Naive thymus-derived CD4-positive, alpha-beta T cell (primary cell): ENCODE results near the gene CLRN2. TPM values are rescaled to one million over a fixed set of nuclear protein-coding genes. Genes with fewer than 3 reads are reported as not detected.
A peak's percentile ranks its signal among the peaks of the same experiment; 100 is the strongest.
"Not testable (repeated sequence)": the region's sequence is repeated elsewhere in the genome, so short reads cannot be mapped to it uniquely, and the experiment has no call there.

Experiments used
- ATAC-seq: fragments of 150-1000 bp; cut with Tn5 transposase; 2 replicates; pipeline ENCODE4 v1.10.0; 2021; ENCODE audit warnings: mild to moderate bottlenecking, moderate library complexity
- CTCF ChIA-PET: fragments of 350-600 bp; sonication (Branson Sonifier 250); formaldehyde crosslinking; loops from one replicate; lab custom pipeline; 2021; ENCODE audit warnings: antibody characterized with exemption; lab: Charles Lee
- POLR2A ChIA-PET: fragments of 350-600 bp; sonication (Branson Sonifier 250); formaldehyde crosslinking; loops from one replicate; lab custom pipeline; 2021; ENCODE audit warnings: antibody characterized with exemption, inconsistent platforms; lab: Charles Lee
- DNase-seq, 9 donors: peaks; one replicate each; pipeline versions ENCODE4 v3.0.0 to v3.0.0-alpha.2; 2020 to 2022; ENCODE audit warnings: mixed read lengths in 1 of 9
- H3K27ac ChIP-seq: one replicate; pipeline ENCODE4 v1.7.0; 2013; ENCODE audit warnings: mild to moderate bottlenecking, low read depth, low read length, moderate library complexity
- H3K27me3 ChIP-seq, 2 donors: one replicate each; pipeline ENCODE4 v1.7.0; 2013; ENCODE audit warnings: low read length in 2 of 2, mild to moderate bottlenecking in 2 of 2, moderate library complexity in 2 of 2; ENCODE audit not compliant: control insufficient read depth in 2 of 2, insufficient read depth in 2 of 2
- H3K36me3 ChIP-seq, 3 experiments: 1 replicate in 2 of 3; 2 replicates in 1 of 3; pipeline ENCODE4 v1.7.0; 2013; ENCODE audit warnings: low read length in 3 of 3, mild to moderate bottlenecking in 3 of 3, moderate library complexity in 1 of 3; ENCODE audit not compliant: insufficient read depth in 3 of 3, control insufficient read depth in 2 of 3
- H3K4me1 ChIP-seq, 2 donors: one replicate each; pipeline ENCODE4 v1.7.0; 2013; ENCODE audit warnings: low read length in 2 of 2, mild to moderate bottlenecking in 2 of 2, moderate library complexity in 1 of 2; ENCODE audit not compliant: control insufficient read depth in 2 of 2, insufficient read depth in 2 of 2
- H3K4me3 ChIP-seq: 2 replicates; pipeline ENCODE4 v1.7.0; 2013; ENCODE audit warnings: mild to moderate bottlenecking, low read length
- H3K9me3 ChIP-seq, 3 experiments: 1 replicate in 2 of 3; 2 replicates in 1 of 3; pipeline ENCODE4 v1.7.0; 2013; ENCODE audit warnings: low read length in 3 of 3; ENCODE audit not compliant: control insufficient read depth in 2 of 3
- H3K27ac Mint-ChIP-seq, 9 donors: one replicate each; pipeline ENCODE4 v1.8.0; 2020 to 2022; ENCODE audit warnings: mixed read lengths in 9 of 9, mild to moderate bottlenecking in 8 of 9, moderate library complexity in 5 of 9, inconsistent platforms in 2 of 9
- H3K27me3 Mint-ChIP-seq, 5 donors: one replicate each; pipeline ENCODE4 v1.8.0; 2021 to 2022; ENCODE audit warnings: mixed read lengths in 5 of 5, mild to moderate bottlenecking in 1 of 5
- H3K36me3 Mint-ChIP-seq, 5 donors: one replicate each; pipeline ENCODE4 v1.8.0; 2020 to 2022; ENCODE audit warnings: mixed read lengths in 5 of 5, mild to moderate bottlenecking in 3 of 5, inconsistent platforms in 1 of 5
- H3K4me1 Mint-ChIP-seq, 7 donors: one replicate each; pipeline ENCODE4 v1.8.0; 2020 to 2022; ENCODE audit warnings: mixed read lengths in 7 of 7, mild to moderate bottlenecking in 3 of 7, inconsistent platforms in 1 of 7
- H3K4me3 Mint-ChIP-seq, 10 donors: one replicate each; pipeline ENCODE4 v1.8.0; 2020 to 2022; ENCODE audit warnings: mild to moderate bottlenecking in 10 of 10, mixed read lengths in 10 of 10, moderate library complexity in 6 of 10, inconsistent platforms in 2 of 10
- H3K9me3 Mint-ChIP-seq, 11 donors: one replicate each; pipeline ENCODE4 v1.8.0; 2020 to 2022; ENCODE audit warnings: mixed read lengths in 11 of 11, mild to moderate bottlenecking in 4 of 11, inconsistent platforms in 1 of 11, moderate library complexity in 1 of 11
- intact Hi-C, 2 donors: fragments of 100-400 bp; cut with micrococcal nuclease; formaldehyde crosslinking; loops; one replicate each; pipeline ENCODE4 v1.15.1; 2023
- polyA plus RNA-seq, 2 donors: library from polyadenylated mRNA; unstranded; fragments of 300-500 nt; fragmentation: Illumina TruSeq; gene quantifications; one replicate each; pipeline ENCODE4 v1.2.3, GENCODE V29; 2021
- total RNA-seq, 6 experiments: library from RNA in 5 of 6; stranded (reverse) in 5 of 6; gene quantifications; 1 replicate in 5 of 6; 2 replicates in 1 of 6; pipeline ENCODE4 v1.2.3 and lab custom pipeline; 2021 to 2026

Gene CLRN2
- total and polyA plus RNA-seq, 7 experiments from 2014 or later = not detected

DNA sequence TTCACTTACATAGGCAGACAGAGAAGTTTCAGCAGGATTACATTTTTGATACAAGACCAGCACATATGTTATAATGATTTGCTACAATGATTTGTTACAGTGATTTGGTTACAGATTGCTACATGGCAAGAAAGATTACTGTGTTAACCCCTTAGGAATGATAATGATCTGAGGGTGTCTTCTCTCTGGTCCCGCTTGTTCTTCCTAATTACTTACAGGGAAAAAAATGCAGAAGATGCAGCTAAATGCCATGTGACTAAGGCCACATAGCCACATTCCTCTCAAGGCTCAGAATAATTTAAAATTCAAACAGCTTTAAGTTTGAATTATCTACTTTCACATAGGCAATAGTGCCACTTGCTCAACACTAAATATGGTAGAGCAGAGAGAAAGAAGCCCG is 52.3 kb downstream of the CLRN2 start:
- Mint-ChIP-seq H3K4me3 (no peak overlapping the region), H3K27ac (no peak overlapping the region), H3K27me3 (peaks cover 0 to 6% (median 0%) of the 10 kb centered on the region in 5 donors), H3K36me3 (no peaks in the 10 kb centered on the region), H3K9me3 (no peaks in the 10 kb centered on the region), H3K4me1 (no peaks in the 10 kb centered on the region)
- ATAC-seq (no peak), DNase-seq (no peak)
- Histone ChIP-seq H3K4me1 (no peaks in the 10 kb centered on the region), H3K36me3 (no peaks in the 10 kb centered on the region), H3K4me3 (no peak overlapping the region), H3K27ac (no peak overlapping the region), H3K9me3 (no peaks in the 10 kb centered on the region), H3K27me3 (no peaks in the 10 kb centered on the region)
- intact Hi-C loops = no loop called here
- CTCF ChIA-PET = interaction anchor here (0.6 kb wide), 1 partner anchor 211 kb away, joined by 4 read pairs; no protein-coding TSS in a partner anchor
- POLR2A ChIA-PET = interaction anchor here (0.6 kb wide), 1 partner anchor 219 kb away, joined by 3 read pairs; no protein-coding TSS in a partner anchor

DNA sequence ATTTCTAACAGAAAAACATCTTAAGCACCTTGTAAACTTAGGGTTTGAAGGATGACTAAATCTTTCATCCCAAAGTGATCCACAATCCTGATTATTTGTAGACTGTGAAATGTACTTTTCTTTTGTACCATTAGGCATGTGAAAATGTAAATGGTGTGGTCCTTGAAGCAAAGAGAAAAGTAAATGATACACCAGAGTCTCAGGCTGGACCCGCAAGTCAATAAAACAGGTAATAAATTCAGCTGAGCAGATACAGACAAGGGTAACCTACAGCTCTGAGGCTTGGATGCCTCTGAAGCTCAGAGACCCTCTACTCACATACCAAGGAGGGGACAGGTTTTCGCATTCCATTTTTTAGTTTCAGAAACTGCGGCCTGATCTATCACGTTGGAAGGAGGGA is 59.2 kb downstream of the CLRN2 start:
- H3K9me3 Mint-ChIP-seq = peaks cover 0 to 3% (median 0%) of the 10 kb centered on the region in 11 donors
- H3K4me1 Mint-ChIP-seq = peaks cover 7 to 25% (median 15%) of the 10 kb centered on the region in 7 donors
- ChIA-PET CTCF (interaction anchor here (0.8 kb wide), 1 partner anchor 40 kb away, joined by 3 read pairs; the partner anchor contains the start of gene MED28), POLR2A (interaction anchor here (1.8 kb wide), 1 partner anchor 40 kb away, joined by 6 read pairs; the partner anchor contains the start of gene MED28)
- H3K4me3 ChIP-seq = no peak overlapping the region
- H3K36me3 Mint-ChIP-seq = peaks cover 0 to 11% (median 0%) of the 10 kb centered on the region in 5 donors
- H3K4me1 ChIP-seq = peaks cover 4 to 10% of the 10 kb centered on the region in 2 donors
- H3K27me3 ChIP-seq = no peaks in the 10 kb centered on the region
- intact Hi-C loops = no loop called here
- no peaks in the 10 kb centered on the region for H3K36me3 ChIP-seq
- no peak overlapping the region for H3K4me3 Mint-ChIP-seq
- no peak for ATAC-seq
- H3K27ac Mint-ChIP-seq = peak overlapping the region in 3 of 9 donors; percentile 63 to 79 (median 76)
- no peaks in the 10 kb centered on the region for H3K9me3 ChIP-seq
- no peak overlapping the region for H3K27ac ChIP-seq
- peaks cover 0 to 2% (median 0%) of the 10 kb centered on the region in 5 donors for H3K27me3 Mint-ChIP-seq
- DNase-seq = no peak

DNA sequence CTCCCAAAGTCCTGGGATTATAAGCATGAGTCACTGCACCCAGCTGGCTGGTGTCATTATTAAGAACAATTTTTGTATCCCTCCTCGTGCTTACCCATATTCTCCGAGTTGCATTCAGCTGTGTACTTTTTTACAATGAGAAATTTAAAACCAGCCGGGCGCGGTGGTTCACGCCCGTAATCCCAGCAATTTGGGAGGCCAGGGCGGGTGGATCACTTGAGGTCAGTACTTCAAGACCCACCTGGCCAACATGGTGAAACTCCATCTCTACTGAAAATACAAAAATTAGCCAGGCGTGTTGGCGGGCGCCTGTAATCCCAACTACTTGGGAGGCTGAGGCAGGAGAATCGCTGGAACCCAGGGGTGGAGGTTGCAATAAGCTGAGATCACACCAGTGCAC is 60.2 kb downstream of the CLRN2 start:
- ATAC-seq, H3K27me3 Mint-ChIP-seq, H3K27me3 ChIP-seq, DNase-seq, H3K27ac ChIP-seq, H3K9me3 ChIP-seq, CTCF ChIA-PET, H3K36me3 ChIP-seq, H3K4me3 ChIP-seq, H3K4me3 Mint-ChIP-seq, H3K9me3 Mint-ChIP-seq: not testable (repeated sequence)
- Mint-ChIP-seq H3K4me1 (peaks cover 13 to 34% (median 22%) of the 10 kb centered on the region in 7 donors), H3K36me3 (peaks cover 0 to 12% (median 0%) of the 10 kb centered on the region in 5 donors), H3K27ac (peak overlapping the region in 4 of 9 donors; percentile 33 to 100 (median 96))
- POLR2A ChIA-PET = interaction anchor here (1.8 kb wide), 1 partner anchor 39 kb away, joined by 6 read pairs; the partner anchor contains the start of gene MED28
- intact Hi-C loops = loop anchor here in 1 of 2 donors (5.0 kb wide), 1 partner anchor 238 kb away; no protein-coding TSS in a partner anchor
- H3K4me1 ChIP-seq = peaks cover 4 to 11% of the 10 kb centered on the region in 2 donors

Other genes with a start within 250 kb of the CLRN2 start
- 10 to 100 TPM; 11.8 to 27.7 (median 23.1) TPM for gene QDPR, start 3.1 kb upstream of the CLRN2 start, total RNA-seq
- gene QDPR, start 3.1 kb upstream of the CLRN2 start, polyA plus RNA-seq = 10 to 100 TPM; 48.8 to 50.5 TPM
- gene LAP3, start 62.0 kb downstream of the CLRN2 start, total RNA-seq = 100 to 1,000 TPM in 1 of 5 experiments, 10 to 100 TPM in 4; 25.2 to 142 (median 54.9) TPM
- 10 to 100 TPM; 41.8 to 49.6 TPM for gene LAP3, start 62.0 kb downstream of the CLRN2 start, polyA plus RNA-seq
- gene MED28, start 99.5 kb downstream of the CLRN2 start, total RNA-seq = 10 to 100 TPM; 50.1 to 82.1 (median 55.7) TPM
- gene MED28, start 99.5 kb downstream of the CLRN2 start, polyA plus RNA-seq = 10 to 100 TPM; 42.1 to 42.8 TPM